ENCODE measurements around the gene PPP1R37. TPM values are rescaled to one million over a fixed set of nuclear protein-coding genes. Genes with fewer than 3 reads are reported as not detected.

Gene PPP1R37
- total RNA-seq, 1 donor from 2014 or later = 20.4 TPM

DNA sequence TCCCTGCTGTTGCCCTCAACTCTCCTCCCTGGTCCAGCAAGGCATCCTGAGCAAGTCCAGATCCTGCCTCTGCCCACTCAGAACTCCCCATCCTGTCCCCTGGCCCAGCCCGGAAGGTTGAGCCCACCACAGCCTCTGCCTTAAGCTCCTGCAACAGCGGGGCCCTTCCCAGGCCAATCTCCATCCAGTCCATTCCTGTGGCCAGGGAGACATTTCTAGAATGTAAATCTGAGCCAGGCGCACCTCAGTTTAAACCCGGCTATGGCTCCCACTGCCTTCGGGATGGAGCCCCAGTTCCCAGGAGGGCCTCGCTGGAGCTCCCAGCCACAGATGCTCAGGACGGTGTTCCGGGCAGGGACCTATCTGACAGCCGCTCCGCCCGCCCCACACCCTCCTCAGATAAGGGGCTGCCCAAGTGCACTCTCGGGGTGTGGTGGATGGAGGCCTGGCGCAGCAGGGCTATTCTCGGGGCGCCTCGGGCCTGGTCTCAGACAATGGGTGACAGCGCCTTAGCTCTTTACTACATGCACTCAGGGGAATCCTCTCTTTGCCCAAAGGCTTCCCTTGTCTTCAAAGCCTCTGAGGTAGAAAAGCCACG, 79.7 kb downstream of the PPP1R37 start:
- Mint-ChIP-seq H3K9me3 (no peaks in the 10 kb centered on the region), H3K27ac (peak overlapping the region; percentile 29), H3K36me3 (ENCODE audit: low read depth) (peaks cover 2% of the 10 kb centered on the region), H3K4me3 (no peak overlapping the region), H3K27me3 (ENCODE audit: insufficient read depth) (no peaks in the 10 kb centered on the region), H3K4me1 (ENCODE audit: low read depth) (peaks cover 22% of the 10 kb centered on the region)
- DNase-seq (ENCODE audit: low spot score) = no peak
- intact Hi-C loops (cut with micrococcal nuclease) = loop anchor here (10.0 kb wide), 1 partner anchor 1682 kb away; the partner anchor contains the start of gene AP2S1

- no peak overlapping the region for H3K27ac Mint-ChIP-seq
- H3K4me3 Mint-ChIP-seq = no peak overlapping the region
- H3K36me3 Mint-ChIP-seq (ENCODE audit: low read depth) = peaks cover 3% of the 10 kb centered on the region
- no peaks in the 10 kb centered on the region for H3K27me3 Mint-ChIP-seq (ENCODE audit: insufficient read depth)
- no peaks in the 10 kb centered on the region for H3K9me3 Mint-ChIP-seq
- H3K4me1 Mint-ChIP-seq (ENCODE audit: low read depth) = peaks cover 22% of the 10 kb centered on the region
- intact Hi-C loops (cut with micrococcal nuclease) = loop anchor here (10.0 kb wide), 1 partner anchor 1681 kb away; the partner anchor contains the start of gene AP2S1
- no peak for DNase-seq (ENCODE audit: low spot score)
Measured at GRCh38 chr19:45173816-45174215, 80.8 kb downstream of the PPP1R37 start.

DNA sequence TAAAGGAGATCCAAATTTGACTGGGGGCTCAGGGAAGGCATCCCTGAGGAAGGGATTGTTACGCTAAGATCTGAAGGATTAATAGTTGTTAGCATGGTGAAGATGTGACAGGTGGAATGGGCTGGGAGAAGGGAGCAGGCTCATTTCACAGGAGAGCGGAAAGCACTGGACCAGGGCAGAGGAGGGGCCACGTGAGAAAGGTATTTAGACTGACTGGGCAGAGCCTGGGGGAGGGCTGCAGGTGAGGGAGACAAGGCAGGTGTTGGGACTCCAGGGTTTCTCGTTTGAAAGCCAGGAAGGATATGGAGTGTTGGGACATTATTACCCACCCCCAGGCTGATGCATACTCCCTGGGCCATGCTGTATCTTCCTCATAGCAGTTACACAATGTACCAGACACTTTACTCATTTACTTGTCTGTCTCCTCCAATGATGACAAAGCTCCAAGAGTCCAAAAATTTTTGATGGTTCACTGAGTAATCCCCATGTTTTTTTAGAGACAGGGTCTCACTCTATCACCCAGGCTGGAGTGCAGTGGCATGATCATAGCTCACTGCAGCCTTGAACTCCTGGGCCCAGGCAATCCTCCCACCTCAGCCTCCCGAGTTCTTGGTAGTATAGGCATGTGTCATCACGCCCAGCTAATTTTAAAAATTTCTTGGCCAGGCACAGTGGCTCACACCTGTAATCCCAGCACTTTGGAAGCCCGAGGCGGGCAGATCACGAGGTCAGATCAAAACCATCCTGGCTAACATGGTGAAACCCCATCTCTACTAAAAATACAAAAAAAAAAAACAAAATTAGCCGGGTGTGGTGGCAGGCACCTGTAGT, 82.8 kb downstream of the PPP1R37 start:
- Mint-ChIP-seq H3K9me3 (no peaks in the 10 kb centered on the region), H3K4me1 (ENCODE audit: low read depth) (peaks cover 27% of the 10 kb centered on the region), H3K27me3 (ENCODE audit: insufficient read depth) (no peaks in the 10 kb centered on the region), H3K36me3 (ENCODE audit: low read depth) (peaks cover 3% of the 10 kb centered on the region), H3K27ac (no peak overlapping the region), H3K4me3 (peak overlapping the region; percentile 43)
- intact Hi-C loops (cut with micrococcal nuclease) = loop anchor here (5.0 to 10.0 kb wide), 4 partner anchors 247 to 1679 kb away; partner anchors contain the start of genes AP2S1, ERCC1, MYPOP and VASP
- DNase-seq (ENCODE audit: low spot score) = no peak

- peaks cover 9% of the 10 kb centered on the region for H3K36me3 Mint-ChIP-seq (ENCODE audit: low read depth)
- H3K4me3 Mint-ChIP-seq = peak within 1 kb of the TSS; percentile 88
- H3K27ac Mint-ChIP-seq = peak within 1 kb of the TSS; percentile 88
- H3K27me3 Mint-ChIP-seq (ENCODE audit: insufficient read depth) = no peaks in the 10 kb centered on the region
- peaks cover 20% of the 10 kb centered on the region for H3K4me1 Mint-ChIP-seq (ENCODE audit: low read depth)
- no peak for DNase-seq (ENCODE audit: low spot score)
- no peaks in the 10 kb centered on the region for H3K9me3 Mint-ChIP-seq
- intact Hi-C loops (cut with micrococcal nuclease) = loop anchor here (1.0 to 10.0 kb wide), 14 partner anchors 14 to 1677 kb away; partner anchors contain the start of genes AP2S1, CLASRP, ERCC1 and ERCC2
Measured at GRCh38 chr19:45177817-45178261, 84.9 kb downstream of the PPP1R37 start, which contains the start of gene TRAPPC6A. Gene TRAPPC6A, minus strand, starts transcription at chr19:45178237. Its CDS starts 19 bp downstream, at chr19:45178218.

DNA sequence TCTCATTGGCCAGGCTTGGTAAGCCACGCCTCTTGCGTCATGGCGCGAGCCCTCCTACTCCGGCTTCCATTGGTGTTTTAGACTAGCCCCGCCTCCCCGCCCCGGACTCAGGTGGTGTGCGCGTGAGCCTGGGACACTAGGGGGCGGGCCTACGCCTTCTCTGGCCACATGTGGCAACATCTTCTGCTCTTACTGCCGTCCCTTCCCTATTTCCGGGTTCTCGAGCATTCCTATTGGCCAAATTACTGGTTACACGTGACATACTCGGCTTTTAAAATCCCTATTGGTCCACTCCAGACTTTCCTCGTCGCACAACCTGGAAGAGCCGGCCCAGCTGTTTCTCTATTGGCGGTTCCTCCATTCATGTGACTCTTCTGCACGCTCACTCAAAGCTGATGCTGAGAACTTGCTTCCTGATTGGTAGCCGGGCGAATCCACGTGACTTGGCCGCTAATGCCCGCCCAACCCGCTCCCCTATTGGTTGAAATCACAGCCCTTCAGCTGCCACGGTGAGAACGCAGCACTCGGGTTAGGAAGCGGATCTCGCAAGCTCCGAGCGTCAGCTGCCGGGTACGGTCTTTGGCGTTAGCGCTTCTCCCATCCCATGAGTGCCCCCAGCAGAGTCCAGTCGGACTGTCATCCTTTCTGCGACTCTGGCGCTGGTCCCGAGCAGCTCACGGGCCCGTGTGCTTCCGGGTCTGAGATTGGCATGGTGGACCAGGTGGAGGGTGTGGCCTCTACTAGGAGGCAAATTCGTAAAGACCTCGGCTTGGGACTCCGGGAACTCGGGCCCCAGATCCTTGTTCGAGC, 85.5 kb downstream of the PPP1R37 start, which contains the start of gene BLOC1S3:
TSS of gene BLOC1S3 (plus strand) at position 523 of the 810 bp plus-strand sequence. CDS start 513 bp downstream, outside the sequence.
- peaks cover 19% of the 10 kb centered on the region for H3K4me1 Mint-ChIP-seq (ENCODE audit: low read depth)
- peak within 1 kb of the TSS; percentile 88 for H3K27ac Mint-ChIP-seq
- peak; percentile 100 for DNase-seq (ENCODE audit: low spot score)
- H3K4me3 Mint-ChIP-seq = peak within 1 kb of the TSS; percentile 88
- intact Hi-C loops (cut with micrococcal nuclease) = loop anchor here (1.0 to 10.0 kb wide), 14 partner anchors 14 to 1676 kb away; partner anchors contain the start of genes AP2S1, CLASRP, ERCC1 and ERCC2
- H3K36me3 Mint-ChIP-seq (ENCODE audit: low read depth) = peaks cover 9% of the 10 kb centered on the region
- H3K9me3 Mint-ChIP-seq = no peaks in the 10 kb centered on the region
- no peaks in the 10 kb centered on the region for H3K27me3 Mint-ChIP-seq (ENCODE audit: insufficient read depth)

GRCh38 chr19:45179072-45179891, 86.3 kb downstream of the PPP1R37 start:
- no peaks in the 10 kb centered on the region for H3K9me3 Mint-ChIP-seq
- intact Hi-C loops (cut with micrococcal nuclease) = loop anchor here (2.0 to 10.0 kb wide), 5 partner anchors 100 to 1676 kb away; partner anchors contain the start of genes AP2S1, ERCC1, GEMIN7 and MYPOP
- H3K4me1 Mint-ChIP-seq (ENCODE audit: low read depth) = peaks cover 19% of the 10 kb centered on the region
- H3K4me3 Mint-ChIP-seq = peak overlapping the region; percentile 88
- peak overlapping the region; percentile 88 for H3K27ac Mint-ChIP-seq
- peaks cover 9% of the 10 kb centered on the region for H3K36me3 Mint-ChIP-seq (ENCODE audit: low read depth)
- DNase-seq (ENCODE audit: low spot score) = peak; percentile 52
- peaks cover 1% of the 10 kb centered on the region for H3K27me3 Mint-ChIP-seq (ENCODE audit: insufficient read depth)

DNA sequence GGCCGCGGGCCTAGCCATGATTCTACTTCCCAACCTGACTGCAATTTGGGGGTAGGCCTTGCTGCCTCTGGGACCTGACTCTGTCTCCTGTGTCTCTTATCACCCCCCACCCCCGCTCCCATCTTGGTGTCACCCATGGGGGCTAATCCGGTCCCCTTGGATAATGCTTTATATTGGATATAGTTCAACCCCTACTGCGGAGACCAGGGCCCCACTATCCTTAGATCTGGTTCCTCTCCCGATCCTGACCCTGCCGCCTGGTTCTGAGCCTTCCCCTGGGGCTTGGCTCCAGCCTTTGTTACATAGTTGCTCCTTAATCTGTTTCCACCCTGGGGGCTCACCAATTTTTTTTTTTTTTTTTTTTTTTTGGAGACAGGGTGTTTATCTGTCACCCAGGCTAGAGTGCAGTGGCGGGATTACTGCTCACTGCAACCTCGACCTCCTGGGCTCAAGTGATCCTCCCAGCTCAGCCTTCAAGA, 87.0 kb downstream of the PPP1R37 start:
- Mint-ChIP-seq H3K27ac (peak overlapping the region; percentile 73), H3K27me3 (ENCODE audit: insufficient read depth) (peaks cover 2% of the 10 kb centered on the region), H3K4me3 (peak overlapping the region; percentile 83), H3K4me1 (ENCODE audit: low read depth) (peaks cover 19% of the 10 kb centered on the region), H3K36me3 (ENCODE audit: low read depth) (peaks cover 9% of the 10 kb centered on the region), H3K9me3 (no peaks in the 10 kb centered on the region)
- intact Hi-C loops (cut with micrococcal nuclease) = loop anchor here (2.0 to 10.0 kb wide), 5 partner anchors 101 to 1675 kb away; partner anchors contain the start of genes AP2S1, ERCC1, GEMIN7 and MYPOP
- DNase-seq (ENCODE audit: low spot score) = no peak

- intact Hi-C loops (cut with micrococcal nuclease) = no loop called here
- no peaks in the 10 kb centered on the region for H3K9me3 Mint-ChIP-seq
- peaks cover 9% of the 10 kb centered on the region for H3K36me3 Mint-ChIP-seq (ENCODE audit: low read depth)
- peaks cover 2% of the 10 kb centered on the region for H3K27me3 Mint-ChIP-seq (ENCODE audit: insufficient read depth)
- H3K4me3 Mint-ChIP-seq = peak overlapping the region; percentile 83
- DNase-seq (ENCODE audit: low spot score) = no peak
- H3K4me1 Mint-ChIP-seq (ENCODE audit: low read depth) = peaks cover 19% of the 10 kb centered on the region
- peak overlapping the region; percentile 59 for H3K27ac Mint-ChIP-seq
Measured at GRCh38 chr19:45180936-45181335, 88.0 kb downstream of the PPP1R37 start.

DNA sequence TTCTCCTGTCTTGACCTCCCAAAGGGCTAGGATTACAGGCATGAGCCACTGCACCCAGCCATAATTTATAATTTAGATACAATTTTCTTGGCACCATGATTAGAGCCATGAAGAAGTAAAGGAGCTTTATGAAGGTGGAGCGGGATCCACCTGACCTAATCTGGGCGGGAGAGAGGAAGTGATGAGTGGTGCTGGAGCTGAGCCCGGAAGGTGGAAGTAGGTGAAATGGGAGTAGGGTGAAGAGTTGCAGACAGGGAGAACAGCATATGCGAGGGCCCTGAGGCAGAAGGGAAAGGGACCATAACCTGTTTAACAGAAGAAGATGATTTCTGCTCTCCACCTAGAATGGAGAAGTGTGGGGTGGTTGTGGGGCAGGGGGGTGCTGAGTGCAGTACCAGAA, 89.8 kb downstream of the PPP1R37 start:
- Mint-ChIP-seq H3K27me3 (ENCODE audit: insufficient read depth) (peaks cover 2% of the 10 kb centered on the region), H3K4me1 (ENCODE audit: low read depth) (peaks cover 19% of the 10 kb centered on the region), H3K36me3 (ENCODE audit: low read depth) (peaks cover 9% of the 10 kb centered on the region), H3K9me3 (no peaks in the 10 kb centered on the region), H3K4me3 (no peak overlapping the region), H3K27ac (no peak overlapping the region)
- intact Hi-C loops (cut with micrococcal nuclease) = no loop called here
- no peak for DNase-seq (ENCODE audit: low spot score)

GRCh38 chr19:45184115-45184514, 91.1 kb downstream of the PPP1R37 start:
- Mint-ChIP-seq H3K36me3 (ENCODE audit: low read depth) (peaks cover 8% of the 10 kb centered on the region), H3K4me3 (no peak overlapping the region), H3K27ac (no peak overlapping the region), H3K27me3 (ENCODE audit: insufficient read depth) (peaks cover 2% of the 10 kb centered on the region), H3K9me3 (no peaks in the 10 kb centered on the region), H3K4me1 (ENCODE audit: low read depth) (peaks cover 19% of the 10 kb centered on the region)
- DNase-seq (ENCODE audit: low spot score) = no peak
- intact Hi-C loops (cut with micrococcal nuclease) = no loop called here

- Mint-ChIP-seq H3K27me3 (ENCODE audit: insufficient read depth) (peaks cover 2% of the 10 kb centered on the region), H3K9me3 (no peaks in the 10 kb centered on the region), H3K27ac (no peak overlapping the region), H3K4me3 (no peak overlapping the region), H3K4me1 (ENCODE audit: low read depth) (peaks cover under 1% of the 10 kb centered on the region), H3K36me3 (ENCODE audit: low read depth) (no peaks in the 10 kb centered on the region)
- intact Hi-C loops (cut with micrococcal nuclease) = loop anchor here (1.0 kb wide), 2 partner anchors 127 to 152 kb away; no protein-coding TSS in a partner anchor
- DNase-seq (ENCODE audit: low spot score) = no peak
Measured at GRCh38 chr19:45186509-45187334, 93.7 kb downstream of the PPP1R37 start.

Data from activated T-helper 1 cell treated with anti-CD3 and anti-CD28 coated beads, Interleukin-12 subunit alpha, Interleukin-12 subunit beta, Interleukin-2, Interleukin-4 antibody, amounts not matched to agents 30 ng/mL and 10 ng/mL and 1 ng/mL, durations not matched to agents 14 hours and 24 hours and 36 hours (primary cell).